Keratinocyte (primary cell): ENCODE measurements around the gene SCO1. TPM values are rescaled to one million over a fixed set of nuclear protein-coding genes. Genes with fewer than 3 reads are reported as not detected.

Source experiments
- DNase-seq: peaks from one replicate; pipeline ENCODE4 v3.0.0-alpha.2; 2011; ENCODE audit warnings: low read depth, missing footprints, low spot score
- FAIRE-seq: peaks from 2 replicates; lab custom pipeline; 2011; peaks lifted over from hg19 to GRCh38; lab: Jason Lieb, UNC
- H2AFZ ChIP-seq: 2 replicates; pipeline ENCODE4 v1.6.0; 2012; ENCODE audit warnings: low read length, control low read depth, inconsistent platforms; ENCODE audit not compliant: control insufficient read depth
- H3K27ac ChIP-seq: 2 replicates; pipeline ENCODE4 v1.5.1; 2011; ENCODE audit warnings: low read length; ENCODE audit not compliant: control insufficient read depth, insufficient read depth
- H3K27me3 ChIP-seq: 3 replicates; pipeline ENCODE4 v1.6.0; 2011; ENCODE audit warnings: low read length; ENCODE audit not compliant: control insufficient read depth, insufficient read depth; ENCODE audit errors: extremely low read depth
- H3K36me3 ChIP-seq, 2 experiments: 2 replicates in 1 of 2; 3 replicates in 1 of 2; pipeline ENCODE4 v1.5.1; 2011; ENCODE audit warnings: low read length in 2 of 2, mild to moderate bottlenecking in 1 of 2; ENCODE audit not compliant: control insufficient read depth in 2 of 2, insufficient read depth in 2 of 2; ENCODE audit errors: extremely low read depth in 1 of 2
- H3K4me1 ChIP-seq: 3 replicates; pipeline ENCODE4 v1.5.1; 2011; ENCODE audit warnings: low read length; ENCODE audit not compliant: control insufficient read depth, insufficient read depth; ENCODE audit errors: extremely low read depth
- H3K4me2 ChIP-seq: 3 replicates; pipeline ENCODE4 v1.6.0; 2011; ENCODE audit warnings: low read depth, low read length; ENCODE audit not compliant: control insufficient read depth, insufficient read depth; ENCODE audit errors: extremely low read depth
- H3K4me3 ChIP-seq, 3 experiments: fragments of 200-600 bp in 1 of 3; sonication (generic) in 1 of 3; 2 replicates in 2 of 3; 3 replicates in 1 of 3; pipeline ENCODE4 v1.5.1; 2011 to 2016; ENCODE audit warnings: low read length in 3 of 3, mild to moderate bottlenecking in 3 of 3, control low read depth in 2 of 3, inconsistent platforms in 1 of 3, low read depth in 1 of 3, mixed read lengths in 1 of 3, mixed run types in 1 of 3, moderate library complexity in 1 of 3; ENCODE audit not compliant: control insufficient read depth in 2 of 3, insufficient read depth in 2 of 3; ENCODE audit errors: extremely low read depth in 1 of 3
- H3K79me2 ChIP-seq: 2 replicates; pipeline ENCODE4 v1.6.0; 2012; ENCODE audit warnings: low read length; ENCODE audit not compliant: control insufficient read depth, insufficient read depth
- H3K9ac ChIP-seq: 3 replicates; pipeline ENCODE4 v1.6.0; 2011; ENCODE audit warnings: low read length; ENCODE audit not compliant: control insufficient read depth, insufficient read depth; ENCODE audit errors: extremely low read depth
- H3K9me1 ChIP-seq: 3 replicates; pipeline ENCODE4 v1.6.0; 2011; ENCODE audit warnings: low read length; ENCODE audit not compliant: control insufficient read depth, insufficient read depth; ENCODE audit errors: extremely low read depth
- H3K9me3 ChIP-seq: 2 replicates; pipeline ENCODE4 v1.5.1; 2012; ENCODE audit warnings: low read depth, low read length; ENCODE audit not compliant: control insufficient read depth
- H4K20me1 ChIP-seq: 3 replicates; pipeline ENCODE4 v1.6.0; 2011; ENCODE audit warnings: low read length; ENCODE audit not compliant: control insufficient read depth, insufficient read depth; ENCODE audit errors: extremely low read depth
- CTCF ChIP-seq, 3 experiments: IDR thresholded peaks in 1 of 3; conservative IDR thresholded peaks in 1 of 3; optimal IDR thresholded peaks in 1 of 3; 2 replicates in 2 of 3; 3 replicates in 1 of 3; pipeline versions ENCODE3 to v1.5.1; 2011; ENCODE audit warnings: low read length in 3 of 3, mild to moderate bottlenecking in 3 of 3, moderate library complexity in 2 of 3, control low read depth in 1 of 3, inconsistent platforms in 1 of 3; ENCODE audit not compliant: insufficient read depth in 2 of 3; ENCODE audit errors: extremely low read depth in 1 of 3
- EZH2 ChIP-seq: IDR thresholded peaks from one replicate; pipeline ENCODE4 v1.6.1; 2012; ENCODE audit warnings: inconsistent platforms, mild to moderate bottlenecking, low read length, moderate library complexity
- dilution Hi-C: fragments of 300-500 bp; cut with MboI; formaldehyde crosslinking; loops from one replicate; pipeline ENCODE4 v1.7.0; 2020; ENCODE audit warnings: low sequenced_read_pairs; ENCODE audit not compliant: extremely low pct_ligation_motif_present
- polyA plus RNA-seq, 5 experiments: library from polyadenylated mRNA; depleted of rRNA in 3 of 5; stranded (reverse) in 3 of 5; stranded (forward) in 1 of 5; unstranded in 1 of 5; fragments of >200 nt; gene quantifications; 1 replicate in 1 of 5; 2 replicates in 3 of 5; 3 replicates in 1 of 5; pipeline versions ENCODE4 v1.2.1 to v1.2.3, GENCODE V29; 2011 to 2012; ENCODE audit warnings: missing spikeins in 2 of 5, low read depth in 1 of 5, low replicate concordance in 1 of 5

Gene SCO1
- polyA plus RNA-seq, 1 donor (not counting 4 experiments of a cell fraction or from before 2014, with no cell fraction given): 28.3 TPM

GRCh38 chr17:10651927-10652326 is 45.4 kb downstream of the SCO1 start:
- no peak overlapping the region for H3K9ac ChIP-seq
- H4K20me1 ChIP-seq: no peaks in the 10 kb centered on the region
- no peaks in the 10 kb centered on the region for H3K4me1 ChIP-seq
- no peak for TF ChIP-seq EZH2
- no peak for TF ChIP-seq CTCF (optimal IDR thresholded peaks at IDR 0.05 in 1 of 3, IDR thresholded peaks at IDR 0.05 in 1 of 3, conservative IDR thresholded peaks at IDR 0.05 in 1 of 3; ENCODE audit: extremely low read depth in 1 of 3, insufficient read depth in 2 of 3, low read length in 3 of 3)
- H3K9me3 ChIP-seq: no peaks in the 10 kb centered on the region
- DNase-seq (no peak), FAIRE-seq (no peak)
- no peaks in the 10 kb centered on the region for H3K79me2 ChIP-seq
- no peaks in the 10 kb centered on the region for H3K27me3 ChIP-seq
- dilution Hi-C loops: no loop called here
- H3K9me1 ChIP-seq: no peaks in the 10 kb centered on the region
- H3K36me3 ChIP-seq: no peaks in the 10 kb centered on the region
- no peak overlapping the region for H3K4me3 ChIP-seq
- no peak overlapping the region for H3K27ac ChIP-seq
- no peak overlapping the region for H2AFZ ChIP-seq
- H3K4me2 ChIP-seq: no peak overlapping the region

- Histone ChIP-seq H3K9me1 (no peaks in the 10 kb centered on the region), H3K9ac (no peak overlapping the region), H2AFZ (no peak overlapping the region), H3K9me3 (no peaks in the 10 kb centered on the region), H3K27me3 (no peaks in the 10 kb centered on the region), H3K4me1 (no peaks in the 10 kb centered on the region), H3K27ac (no peak overlapping the region), H3K79me2 (no peaks in the 10 kb centered on the region), H3K4me2 (no peak overlapping the region), H3K4me3 (no peak overlapping the region), H4K20me1 (no peaks in the 10 kb centered on the region), H3K36me3 (no peaks in the 10 kb centered on the region)
- dilution Hi-C loops: no loop called here
- no peak for TF ChIP-seq CTCF (optimal IDR thresholded peaks at IDR 0.05 in 1 of 3, IDR thresholded peaks at IDR 0.05 in 1 of 3, conservative IDR thresholded peaks at IDR 0.05 in 1 of 3; ENCODE audit: extremely low read depth in 1 of 3, insufficient read depth in 2 of 3, low read length in 3 of 3)
- TF ChIP-seq EZH2: no peak
- DNase-seq (no peak), FAIRE-seq (no peak)
These were observed 47.7 kb downstream of the SCO1 start for GRCh38 chr17:10649602-10650001.
